DOHH2 (cell line): ENCODE measurements around the gene KCNA5.

Experiments
- H3F3A ChIP-seq: fragments of 200-600 bp; sonication (generic), shearing (Covaris generic); 2 replicates; pipeline ENCODE4 v1.6.0; 2016; ENCODE audit warnings: antibody characterized with exemption, mild to moderate bottlenecking; ENCODE audit not compliant: control insufficient read depth, insufficient read depth
- H3K27ac ChIP-seq: fragments of 200-600 bp; sonication (generic); 2 replicates; pipeline ENCODE4 v1.5.1; 2014; ENCODE audit warnings: low read depth, mild to moderate bottlenecking, low read length, moderate library complexity
- H3K27me3 ChIP-seq: fragments of 200-600 bp; sonication (generic); 2 replicates; pipeline ENCODE4 v1.6.1; 2014; ENCODE audit warnings: mild to moderate bottlenecking, low read length, mixed read lengths; ENCODE audit not compliant: control insufficient read depth
- H3K36me3 ChIP-seq: fragments of 200-600 bp; sonication (generic); 2 replicates; pipeline ENCODE4 v1.6.1; 2014; ENCODE audit warnings: mild to moderate bottlenecking, low read length, moderate library complexity, mixed read lengths; ENCODE audit not compliant: control insufficient read depth
- H3K4me1 ChIP-seq: fragments of 200-600 bp; sonication (generic); 2 replicates; pipeline ENCODE4 v1.6.1; 2014; ENCODE audit warnings: mild to moderate bottlenecking, low read length, mixed read lengths; ENCODE audit not compliant: control insufficient read depth
- H3K4me2 ChIP-seq: fragments of 200-600 bp; sonication (generic); 2 replicates; pipeline ENCODE4 v1.6.0; 2014; ENCODE audit warnings: mild to moderate bottlenecking, low read length, moderate library complexity
- H3K4me3 ChIP-seq: fragments of 200-600 bp; sonication (generic); 2 replicates; pipeline ENCODE4 v1.5.1; 2014; ENCODE audit warnings: mild to moderate bottlenecking, low read length, mixed read lengths
- H3K79me2 ChIP-seq: fragments of 200-600 bp; sonication (generic); 2 replicates; pipeline ENCODE4 v1.6.1; 2014; ENCODE audit warnings: mild to moderate bottlenecking, low read length, mixed read lengths; ENCODE audit not compliant: control insufficient read depth
- H3K9me2 ChIP-seq: fragments of 200-600 bp; sonication (generic); replicated peaks from 2 replicates; pipeline ENCODE4 v1.6.1; 2014; ENCODE audit warnings: mild to moderate bottlenecking, low read length, mixed read lengths; ENCODE audit not compliant: control insufficient read depth
- H3K9me3 ChIP-seq: fragments of 200-600 bp; sonication (generic); 2 replicates; pipeline ENCODE4 v1.6.1; 2014; ENCODE audit warnings: antibody characterized with exemption, low read length, mixed read lengths; ENCODE audit not compliant: control insufficient read depth, insufficient read depth
- H4K20me1 ChIP-seq: fragments of 200-600 bp; sonication (generic); 2 replicates; pipeline ENCODE4 v1.6.0; 2014; ENCODE audit warnings: low read depth, mild to moderate bottlenecking, antibody characterized with exemption, low read length, moderate library complexity; ENCODE audit not compliant: control insufficient read depth, insufficient read depth
- CTCF ChIP-seq: fragments of 200-600 bp; sonication (generic); IDR thresholded peaks from one replicate; pipeline ENCODE4 v1.5.1; 2014; ENCODE audit warnings: antibody characterized with exemption, mild to moderate bottlenecking, low read depth, low read length; ENCODE audit not compliant: poor library complexity, severe bottlenecking
- EZH2phosphoT487 ChIP-seq: fragments of 200-600 bp; sonication (generic); IDR thresholded peaks from 2 replicates; pipeline ENCODE4 v1.6.1; 2017; ENCODE audit warnings: borderline replicate concordance, mild to moderate bottlenecking, antibody characterized with exemption, low read length, moderate library complexity, mixed read lengths

Gene KCNA5

GRCh38 chr12:5043589-5044419 lies at the start of gene KCNA5:
TSS of gene KCNA5 (plus strand) at chr12:5043879. CDS start at chr12:5044148, 269 bp downstream.
- peaks cover 32% of the 10 kb centered on the region for H3K27me3 ChIP-seq
- H3K9me2 ChIP-seq, result no peaks in the 10 kb centered on the region
- no peaks in the 10 kb centered on the region for H3K79me2 ChIP-seq
- H3K9me3 ChIP-seq, result no peaks in the 10 kb centered on the region
- no peaks in the 10 kb centered on the region for H4K20me1 ChIP-seq
- H3K4me2 ChIP-seq, result no peak within 1 kb of the TSS
- H3K36me3 ChIP-seq, result no peaks in the 10 kb centered on the region
- TF ChIP-seq EZH2phosphoT487 (no peak), CTCF (no peak)
- H3K4me3 ChIP-seq, result no peak within 1 kb of the TSS
- no peak within 1 kb of the TSS for H3K27ac ChIP-seq
- no peaks in the 10 kb centered on the region for H3F3A ChIP-seq
- peaks cover 3% of the 10 kb centered on the region for H3K4me1 ChIP-seq

GRCh38 chr12:4994622-4995021 lies 49.1 kb upstream of the KCNA5 start:
- H3K4me1 ChIP-seq, result no peaks in the 10 kb centered on the region
- no peaks in the 10 kb centered on the region for H3F3A ChIP-seq
- no peaks in the 10 kb centered on the region for H3K9me2 ChIP-seq
- H3K4me3 ChIP-seq, result no peak overlapping the region
- H3K36me3 ChIP-seq, result no peaks in the 10 kb centered on the region
- no peak overlapping the region for H3K4me2 ChIP-seq
- TF ChIP-seq CTCF (no peak), EZH2phosphoT487 (no peak)
- no peaks in the 10 kb centered on the region for H3K9me3 ChIP-seq
- no peak overlapping the region for H3K27ac ChIP-seq
- no peaks in the 10 kb centered on the region for H3K79me2 ChIP-seq
- H4K20me1 ChIP-seq, result no peaks in the 10 kb centered on the region
- H3K27me3 ChIP-seq, result peaks cover 10% of the 10 kb centered on the region; the same call in 1 of the 2 replicates

GRCh38 chr12:4996714-4997113 lies 47.0 kb upstream of the KCNA5 start:
- Histone ChIP-seq H3K27ac (no peak overlapping the region), H3K36me3 (no peaks in the 10 kb centered on the region), H3K4me2 (no peak overlapping the region), H3K9me2 (no peaks in the 10 kb centered on the region), H3K79me2 (no peaks in the 10 kb centered on the region), H3K4me1 (no peaks in the 10 kb centered on the region), H3K27me3 (peaks cover 14% of the 10 kb centered on the region; the same call in 1 of the 2 replicates), H3K9me3 (no peaks in the 10 kb centered on the region), H3F3A (no peaks in the 10 kb centered on the region), H4K20me1 (no peaks in the 10 kb centered on the region), H3K4me3 (no peak overlapping the region)
- TF ChIP-seq CTCF (no peak), EZH2phosphoT487 (no peak)
